Measurements from ENCODE around the gene SCIMP. TPM values are rescaled to one million over a fixed set of nuclear protein-coding genes. Genes with fewer than 3 reads are reported as not detected.

Gene SCIMP
- total RNA-seq, 4 donors from 2014 or later, result 0.27 to 1.8 (median 0.37) TPM

DNA sequence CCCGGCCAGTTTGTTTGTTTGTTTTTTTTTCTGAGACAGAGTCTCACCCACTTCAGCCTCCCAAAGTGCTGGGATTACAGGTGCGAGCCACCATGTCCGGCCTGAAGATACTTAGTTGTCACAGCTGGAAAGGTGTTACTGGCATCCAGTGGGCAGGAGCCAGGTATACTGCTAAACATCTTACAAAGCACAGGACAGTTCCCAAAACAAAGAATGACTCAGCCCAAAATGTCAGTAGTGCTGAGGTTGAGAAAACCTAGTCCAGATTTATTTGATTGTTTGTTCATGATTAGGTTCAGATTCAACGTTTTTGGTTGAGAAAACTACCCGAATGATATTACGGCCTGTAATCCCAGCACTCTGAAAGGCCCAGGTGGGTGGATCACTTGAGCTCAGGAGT, 28.8 kb upstream of the SCIMP start:
- Histone ChIP-seq H3K4me1 (no peaks in the 10 kb centered on the region), H3K9me3 (no peaks in the 10 kb centered on the region), H3K27ac (no peak overlapping the region), H3K4me3 (no peak overlapping the region), H3K27me3 (no peaks in the 10 kb centered on the region), H3K36me3 (no peaks in the 10 kb centered on the region)
- in situ Hi-C loops (cut with MboI; ENCODE audit: low sequenced_read_pairs in 4 of 4) (no loop called here), intact Hi-C loops (cut with DNase I; ENCODE audit: low total_unique reads) (no loop called here)
- ATAC-seq (no peak), DNase-seq (no peak)
- no peak for TF ChIP-seq POLR2A (IDR thresholded peaks at IDR 0.05)
- TF ChIP-seq, protein P1, sequence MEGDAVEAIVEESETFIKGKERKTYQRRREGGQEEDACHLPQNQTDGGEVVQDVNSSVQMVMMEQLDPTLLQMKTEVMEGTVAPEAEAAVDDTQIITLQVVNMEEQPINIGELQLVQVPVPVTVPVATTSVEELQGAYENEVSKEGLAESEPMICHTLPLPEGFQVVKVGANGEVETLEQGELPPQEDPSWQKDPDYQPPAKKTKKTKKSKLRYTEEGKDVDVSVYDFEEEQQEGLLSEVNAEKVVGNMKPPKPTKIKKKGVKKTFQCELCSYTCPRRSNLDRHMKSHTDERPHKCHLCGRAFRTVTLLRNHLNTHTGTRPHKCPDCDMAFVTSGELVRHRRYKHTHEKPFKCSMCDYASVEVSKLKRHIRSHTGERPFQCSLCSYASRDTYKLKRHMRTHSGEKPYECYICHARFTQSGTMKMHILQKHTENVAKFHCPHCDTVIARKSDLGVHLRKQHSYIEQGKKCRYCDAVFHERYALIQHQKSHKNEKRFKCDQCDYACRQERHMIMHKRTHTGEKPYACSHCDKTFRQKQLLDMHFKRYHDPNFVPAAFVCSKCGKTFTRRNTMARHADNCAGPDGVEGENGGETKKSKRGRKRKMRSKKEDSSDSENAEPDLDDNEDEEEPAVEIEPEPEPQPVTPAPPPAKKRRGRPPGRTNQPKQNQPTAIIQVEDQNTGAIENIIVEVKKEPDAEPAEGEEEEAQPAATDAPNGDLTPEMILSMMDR (IDR thresholded peaks at IDR 0.05 in 4 of 5, conservative IDR thresholded peaks at IDR 0.05 in 1 of 5), result no peak

DNA sequence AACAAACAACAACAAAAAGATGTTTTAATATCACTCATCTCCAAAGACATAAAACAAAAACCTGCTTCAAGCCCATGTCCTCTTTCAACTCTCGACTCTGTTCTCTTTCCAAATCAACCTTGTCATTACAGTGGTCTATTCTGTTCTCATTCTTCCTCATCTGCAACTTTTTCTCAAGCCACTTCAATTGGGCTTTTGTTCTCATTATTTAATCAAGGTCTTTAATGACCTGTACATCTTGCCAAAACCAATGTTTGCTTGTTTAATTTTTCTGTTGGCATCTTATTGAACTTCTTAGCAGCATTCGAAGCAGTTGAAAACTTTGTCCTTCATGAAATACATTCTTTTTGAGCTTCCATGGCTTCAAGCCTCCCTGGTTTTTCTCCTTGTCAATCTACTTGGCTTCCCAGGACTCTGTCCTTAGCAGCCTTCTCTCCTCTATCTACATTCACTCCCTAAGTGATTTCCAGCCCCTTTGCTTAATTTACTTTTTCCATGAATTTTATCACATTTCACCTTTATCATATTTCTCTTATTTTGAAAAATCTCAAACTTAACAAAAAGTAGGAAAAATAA, 27.8 kb upstream of the SCIMP start:
- no peak for ATAC-seq

DNA sequence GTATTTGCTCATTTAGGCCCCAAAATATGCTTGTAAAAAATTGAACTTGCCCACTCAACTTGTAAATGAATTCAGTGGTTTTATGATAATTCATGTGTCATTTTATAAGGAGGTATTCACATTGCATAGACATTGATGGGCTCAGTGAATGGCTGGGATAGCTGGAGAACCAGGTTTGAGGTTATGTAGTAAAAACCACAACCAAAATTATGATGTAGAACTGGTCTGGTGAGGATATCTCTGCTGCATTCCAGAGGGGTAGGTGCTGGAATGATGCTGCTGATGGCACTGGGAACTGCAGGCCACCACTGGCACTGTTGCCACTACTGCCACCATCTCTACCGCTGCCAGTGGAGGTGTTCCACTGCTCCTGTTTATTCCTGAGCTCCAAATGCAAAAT, 25.9 kb upstream of the SCIMP start:
- Histone ChIP-seq H3K4me3 (no peak overlapping the region), H3K36me3 (no peaks in the 10 kb centered on the region), H3K27ac (no peak overlapping the region), H3K27me3 (no peaks in the 10 kb centered on the region), H3K9me3 (no peaks in the 10 kb centered on the region), H3K4me1 (no peaks in the 10 kb centered on the region)
- DNase-seq, result no peak
- intact Hi-C loops (cut with DNase I; ENCODE audit: low total_unique reads) (no loop called here), in situ Hi-C loops (cut with MboI; ENCODE audit: low sequenced_read_pairs in 4 of 4) (no loop called here)
- ATAC-seq, result no peak
- TF ChIP-seq, protein P1 (IDR thresholded peaks at IDR 0.05 in 4 of 5, conservative IDR thresholded peaks at IDR 0.05 in 1 of 5), result no peak
- no peak for TF ChIP-seq POLR2A (IDR thresholded peaks at IDR 0.05)

More for the DNA sequence above, 27.8 kb upstream of the SCIMP start:
- DNase-seq, result no peak
- Histone ChIP-seq H3K36me3 (no peaks in the 10 kb centered on the region), H3K27me3 (no peaks in the 10 kb centered on the region), H3K4me1 (no peaks in the 10 kb centered on the region), H3K27ac (no peak overlapping the region), H3K9me3 (no peaks in the 10 kb centered on the region), H3K4me3 (no peak overlapping the region)
- intact Hi-C loops (cut with DNase I; ENCODE audit: low total_unique reads), result no loop called here
- in situ Hi-C loops (cut with MboI; ENCODE audit: low sequenced_read_pairs in 4 of 4), result no loop called here
- TF ChIP-seq, protein P1 (IDR thresholded peaks at IDR 0.05 in 4 of 5, conservative IDR thresholded peaks at IDR 0.05 in 1 of 5), result no peak
- TF ChIP-seq POLR2A (IDR thresholded peaks at IDR 0.05), result no peak

DNA sequence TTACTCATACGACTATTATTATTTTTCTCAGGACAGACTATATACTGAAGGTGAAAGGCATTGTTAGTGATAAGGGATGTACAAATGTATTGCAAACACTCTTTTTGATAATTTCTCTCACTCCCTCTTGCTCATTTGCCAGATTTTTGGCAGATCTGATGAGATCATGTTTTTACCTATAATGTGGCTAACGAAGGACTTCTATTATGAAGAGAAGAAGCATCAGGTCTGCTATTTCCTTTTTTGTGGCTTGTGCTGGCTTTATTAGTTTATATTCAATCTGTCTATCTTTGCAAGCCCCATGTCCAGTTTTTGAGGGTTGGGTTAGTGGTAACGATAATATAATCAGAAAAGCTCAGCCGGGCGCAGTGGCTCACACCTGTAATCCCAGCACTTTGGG, 22.5 kb upstream of the SCIMP start:
- intact Hi-C loops (cut with DNase I; ENCODE audit: low total_unique reads) (no loop called here), in situ Hi-C loops (cut with MboI; ENCODE audit: low sequenced_read_pairs in 4 of 4) (no loop called here)
- ATAC-seq, result no peak
- DNase-seq, result no peak
- Histone ChIP-seq H3K27me3 (no peaks in the 10 kb centered on the region), H3K27ac (no peak overlapping the region), H3K4me3 (no peak overlapping the region), H3K36me3 (no peaks in the 10 kb centered on the region), H3K4me1 (no peaks in the 10 kb centered on the region), H3K9me3 (no peaks in the 10 kb centered on the region)
- TF ChIP-seq POLR2A (IDR thresholded peaks at IDR 0.05), result no peak
- TF ChIP-seq, protein P1 (IDR thresholded peaks at IDR 0.05 in 4 of 5, conservative IDR thresholded peaks at IDR 0.05 in 1 of 5), result no peak

Measured in gastrocnemius medialis (tissue), 4 donors.